HG03342 (cell line): ENCODE measurements around the gene KLHL17.
"Not testable (repeated sequence)": the region's sequence is repeated elsewhere in the genome, so short reads cannot be mapped to it uniquely, and the experiment has no call there.

Source experiments
- ATAC-seq: cut with Tn5 transposase; IDR thresholded peaks from one replicate; pipeline ENCODE4 v1.9.1; 2021; ENCODE audit warnings: mild to moderate bottlenecking, moderate library complexity; ENCODE audit not compliant: unreplicated experiment

The KLHL17 gene

GRCh38 chr1:998995-999724, 38.8 kb downstream of the KLHL17 start:
- ATAC-seq: no peak

- ATAC-seq: peak; percentile 41
Measured at GRCh38 chr1:999725-1000356, 39.5 kb downstream of the KLHL17 start, which contains the start of gene HES4. Gene HES4, minus strand, starts transcription at chr1:1000097. Its CDS starts 124 bp downstream, at chr1:999973.

- ATAC-seq: peak; percentile 25
Measured at GRCh38 chr1:1000357-1001056, 40.1 kb downstream of the KLHL17 start.

GRCh38 chr1:1001057-1001783, 40.8 kb downstream of the KLHL17 start:
- no peak for ATAC-seq

- no peak for ATAC-seq
Measured at GRCh38 chr1:1003618-1004419, 43.4 kb downstream of the KLHL17 start.

GRCh38 chr1:1004420-1004779, 44.0 kb downstream of the KLHL17 start:
- ATAC-seq: no peak

GRCh38 chr1:1004780-1005697, 44.7 kb downstream of the KLHL17 start:
- ATAC-seq: no peak

GRCh38 chr1:1005774-1006304, 45.5 kb downstream of the KLHL17 start:
- no peak for ATAC-seq

GRCh38 chr1:1006305-1007159, 46.1 kb downstream of the KLHL17 start:
- no peak for ATAC-seq

- ATAC-seq: not testable (repeated sequence)
Measured at GRCh38 chr1:1010131-1010530, 49.7 kb downstream of the KLHL17 start.

- no peak for ATAC-seq
Measured at GRCh38 chr1:1011396-1011949, 51.1 kb downstream of the KLHL17 start.

- peak; percentile 6 for ATAC-seq
Measured at GRCh38 chr1:1012736-1013104, 52.3 kb downstream of the KLHL17 start.

GRCh38 chr1:1013105-1013921, 52.9 kb downstream of the KLHL17 start, which contains the start of gene ISG15:
Gene ISG15, plus strand, starts transcription at chr1:1013497. Its CDS starts 77 bp downstream, at chr1:1013574.
- peak; percentile 81 for ATAC-seq

- ATAC-seq: peak; percentile 16
Measured at GRCh38 chr1:1013922-1014648, 53.7 kb downstream of the KLHL17 start.

- ATAC-seq: no peak
Measured at GRCh38 chr1:1014799-1015681, 54.7 kb downstream of the KLHL17 start.
